Ovary (tissue), 9 donors: Measurements from ENCODE around the gene ILF2. TPM values are rescaled to one million over a fixed set of nuclear protein-coding genes. Genes with fewer than 3 reads are reported as not detected.

ENCODE experiments used
- DNase-seq, 5 donors: peaks; one replicate each; pipeline ENCODE4 v3.0.0-alpha.2; 2019 to 2020
- H3K27ac ChIP-seq, 2 donors: fragments of 200-600 bp; one replicate each; pipeline versions ENCODE4 v1.5.1 to v1.8.0; 2019 to 2022
- H3K27me3 ChIP-seq: fragments of 200-600 bp; one replicate; pipeline ENCODE4 v1.8.0; 2022
- H3K36me3 ChIP-seq: fragments of 200-600 bp; sonication (generic); one replicate; pipeline ENCODE4 v1.5.1; 2019
- H3K4me1 ChIP-seq: one replicate; pipeline ENCODE4 v1.8.1; 2013; ENCODE audit warnings: mild to moderate bottlenecking, moderate library complexity; ENCODE audit not compliant: insufficient read depth
- H3K4me3 ChIP-seq: fragments of 200-600 bp; sonication (generic); one replicate; pipeline ENCODE4 v1.5.1; 2017
- H3K9me3 ChIP-seq, 2 donors: fragments of 200-600 bp in 1 of 2; sonication (generic) in 1 of 2; one replicate each; pipeline versions ENCODE4 v1.5.1 to v1.8.1; 2013 to 2019; ENCODE audit warnings: mild to moderate bottlenecking in 1 of 2, moderate library complexity in 1 of 2
- CTCF ChIP-seq, 3 donors: fragments of 450-650 bp in 2 of 3; fragments of 200-600 bp in 1 of 3; IDR thresholded peaks; one replicate each; pipeline versions ENCODE4 v1.5.1 to v1.8.0; 2016 to 2022; ENCODE audit warnings: antibody characterized with exemption in 3 of 3, mild to moderate bottlenecking in 1 of 3
- EP300 ChIP-seq: sonication (generic); formaldehyde crosslinking; IDR thresholded peaks from one replicate; pipeline ENCODE4 v1.6.1; 2017; ENCODE audit warnings: antibody characterized with exemption
- POLR2A ChIP-seq: fragments of 450-650 bp; IDR thresholded peaks from one replicate; pipeline ENCODE4 v1.6.1; 2017; ENCODE audit warnings: antibody characterized with exemption, mild to moderate bottlenecking, moderate library complexity
- WGBS, 3 donors: extraction: QIAGEN DNeasy Blood & Tissue Kit in 1 of 3; methylation state at CpG; one replicate each; pipeline versions ENCODE4 v1.1.5 to v1.1.7; 2013 to 2017; 5-methylcytosine and 5-hydroxymethylcytosine counted together
- intact Hi-C, 4 donors: fragments of 100-400 bp; cut with DNase I; formaldehyde crosslinking; loops; one replicate each; pipeline versions ENCODE4 v1.11.0 to v1.15.1; 2022 to 2023
- polyA plus RNA-seq, 2 donors: library from polyadenylated mRNA; stranded (reverse); fragments of 200-250 nt in 1 of 2; fragments of 350-450 nt in 1 of 2; fragmentation: Illumina TruSeq in 1 of 2; extraction: RNeasy Lipid Tissue Mini Kit (QIAGEN cat#74804) in 1 of 2; gene quantifications; one replicate each; pipeline ENCODE4 v1.2.3, GENCODE V29; 2013 to 2014
- total RNA-seq, 7 donors: library from RNA; depleted of rRNA in 2 of 7; stranded (reverse); fragments of >200 nt in 2 of 7; fragmentation: NEBNext Ultra II Directional in 3 of 7; extraction: Animal tissue kit (Norgen Biotek cat#: 25700) in 3 of 7; gene quantifications; one replicate each; pipeline versions ENCODE4 v1.1.0 to v1.2.4, GENCODE V29; 2016 to 2023
- donor health status: DM: no; HTN: no; CAD: no; lungs with moderate emphysema.
- donor health status: DM: no; HTN: no; CAD: no.
- donor health status: Bipolar disorder and iron deficiency.
- donor health status: DM: yes; HTN: yes; CAD: no.
- donor health status: DM: no; HTN: no; CAD: no.
- donor health status: DM: yes; HTN: yes; CAD: no.

The ILF2 gene
- total and polyA plus RNA-seq, 9 donors, result 87.3 to 206 (median 122) TPM

GRCh38 chr1:153688276-153688675, 17.5 kb upstream of the ILF2 start:
- H3K36me3 ChIP-seq, result no peaks in the 10 kb centered on the region
- no peak overlapping the region for H3K27ac ChIP-seq
- H3K27me3 ChIP-seq, result no peaks in the 10 kb centered on the region
- 87 to 91% (median 87%) methylated on average over 7 of the region's 7 CpGs for WGBS, 3 donors
- no peaks in the 10 kb centered on the region for H3K9me3 ChIP-seq
- H3K4me1 ChIP-seq, result no peaks in the 10 kb centered on the region
- H3K4me3 ChIP-seq, result no peak overlapping the region
- TF ChIP-seq EP300, result no peak
- no peak for TF ChIP-seq POLR2A
- no peak for TF ChIP-seq CTCF (IDR thresholded peaks at IDR 0.05)
- intact Hi-C loops, result no loop called here
- DNase-seq, result no peak

GRCh38 chr1:153687346-153688125, 16.7 kb upstream of the ILF2 start:
- H3K36me3 ChIP-seq, result no peaks in the 10 kb centered on the region
- H3K4me1 ChIP-seq, result no peaks in the 10 kb centered on the region
- H3K9me3 ChIP-seq, result no peaks in the 10 kb centered on the region
- H3K27ac ChIP-seq, result no peak overlapping the region
- intact Hi-C loops, result no loop called here
- TF ChIP-seq CTCF (IDR thresholded peaks at IDR 0.05), result no peak
- no peak for TF ChIP-seq EP300
- TF ChIP-seq POLR2A, result no peak
- H3K4me3 ChIP-seq, result no peak overlapping the region
- WGBS, 3 donors, result 84 to 91% (median 85%) methylated on average over 12 to 16 of the region's 16 CpGs
- H3K27me3 ChIP-seq, result no peaks in the 10 kb centered on the region
- no peak for DNase-seq

- H3K27ac ChIP-seq, result no peak overlapping the region
- H3K4me1 ChIP-seq, result no peaks in the 10 kb centered on the region
- no peaks in the 10 kb centered on the region for H3K27me3 ChIP-seq
- 80 to 86% (median 83%) methylated on average over 11 of the region's 11 CpGs for WGBS, 3 donors
- H3K4me3 ChIP-seq, result no peak overlapping the region
- DNase-seq, result no peak
- H3K9me3 ChIP-seq, result no peaks in the 10 kb centered on the region
- intact Hi-C loops, result no loop called here
- TF ChIP-seq CTCF (IDR thresholded peaks at IDR 0.05), result no peak
- TF ChIP-seq POLR2A, result no peak
- TF ChIP-seq EP300, result no peak
- H3K36me3 ChIP-seq, result no peaks in the 10 kb centered on the region
These were observed 14.9 kb upstream of the ILF2 start for GRCh38 chr1:153685544-153686340.

- DNase-seq, result no peak
- Histone ChIP-seq H3K4me3 (no peak overlapping the region), H3K4me1 (no peaks in the 10 kb centered on the region), H3K9me3 (no peaks in the 10 kb centered on the region), H3K36me3 (no peaks in the 10 kb centered on the region), H3K27ac (no peak overlapping the region), H3K27me3 (no peaks in the 10 kb centered on the region)
- 62 to 70% (median 69%) methylated on average over 12 of the region's 12 CpGs for WGBS, 3 donors
- TF ChIP-seq CTCF (IDR thresholded peaks at IDR 0.05) (no peak), POLR2A (no peak), EP300 (no peak)
- intact Hi-C loops, result loop anchor here in 2 of 4 donors (5.0 kb wide), 2 partner anchors 67 to 292 kb away; partner anchors contain the start of gene JTB (in 1 of the 2)
These were observed 14.1 kb upstream of the ILF2 start for GRCh38 chr1:153684892-153685291.
